ENCODE results near the gene PADI3. TPM values are rescaled to one million over a fixed set of nuclear protein-coding genes. Genes with fewer than 3 reads are reported as not detected.

PADI3 gene
- total and polyA plus RNA-seq, 2 of the 8 experiments (the other 6 are each of a cell fraction or from before 2014, with no cell fraction given) = 0.37 to 0.94 TPM

DNA sequence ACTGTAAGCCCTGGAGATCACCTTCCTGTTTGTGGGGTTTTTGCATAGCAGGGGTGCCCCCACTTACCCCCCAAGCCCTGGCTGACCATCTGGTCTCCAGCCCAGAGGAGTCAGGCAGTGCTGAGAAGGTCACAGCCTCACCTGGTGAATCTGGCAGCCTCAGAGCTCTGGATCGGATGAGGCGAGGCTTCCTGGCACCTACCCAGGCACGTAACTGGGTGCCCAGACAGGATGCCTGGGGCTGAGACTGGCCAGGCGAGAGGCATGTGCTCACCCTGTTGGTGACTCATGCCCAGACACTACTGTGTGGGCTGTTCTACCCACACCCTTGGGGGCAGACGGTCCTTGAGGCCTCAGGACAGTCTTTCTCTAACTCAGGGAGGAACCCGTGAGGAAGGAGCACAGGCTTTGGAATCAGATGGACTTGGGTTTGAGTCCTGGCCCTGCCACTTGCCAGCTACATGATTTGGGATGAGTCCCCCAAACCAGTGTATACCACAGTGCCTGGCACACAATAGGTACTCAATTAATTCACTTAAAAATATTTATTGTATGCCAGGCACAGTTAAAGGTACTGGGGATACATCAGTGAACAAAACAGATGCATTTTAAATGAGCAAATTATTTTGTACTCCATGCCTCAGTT is 15.1 kb upstream of the PADI3 start:
- no peak overlapping the region for H2AFZ ChIP-seq (ENCODE audit: low read length)
- no peak overlapping the region for H3K23ac ChIP-seq (ENCODE audit: insufficient read length)
- peak overlapping the region; percentile 72 for H4K91ac ChIP-seq (replicated peaks; ENCODE audit: insufficient read length, low read length)
- H3K4ac ChIP-seq (replicated peaks; ENCODE audit: insufficient read length, low read depth, low read length) = no peak overlapping the region
- no peak overlapping the region; the same call in 1 of the 2 replicates for H2BK5ac ChIP-seq (ENCODE audit: low read depth, low read length)
- no peak overlapping the region for H2BK15ac ChIP-seq (ENCODE audit: low read length)
- ChIA-PET CTCF (ENCODE audit: partially characterized antibody) (interaction anchor here (0.5 to 11.9 kb wide), 8 partner anchors 13 to 176 kb away, joined by 3 to 339 read pairs (median 4); partner anchors contain the start of genes PADI2 and PADI3), POLR2A (ENCODE audit: partially characterized antibody) (interaction anchor here (0.6 to 1.7 kb wide), 4 partner anchors 9 to 179 kb away, joined by 3 to 5 read pairs (median 4); no protein-coding TSS in a partner anchor)
- no peaks in the 10 kb centered on the region for H3K23me2 ChIP-seq (ENCODE audit: low read depth, low read length)
- H4K5ac ChIP-seq (ENCODE audit: insufficient read length, low read depth, low read length) = no peak overlapping the region
- H3K4me2 ChIP-seq (ENCODE audit: insufficient read depth in 1 of 2, low read depth in 2 of 2, low read length in 2 of 2) = no peak overlapping the region
- FAIRE-seq = no peak
- no peak overlapping the region for H3K56ac ChIP-seq (replicated peaks; ENCODE audit: insufficient read length, low read depth, low read length)
- no peaks in the 10 kb centered on the region for H3K36me3 ChIP-seq (ENCODE audit: control insufficient read depth in 2 of 4, insufficient read depth in 4 of 4, low read length in 3 of 4)
- 73% methylated on average over 6 of the region's 6 CpGs; no CpG with 5 or more reads in 1 of the 2 experiments for WGBS, 2 experiments (ENCODE audit: extremely low coverage in 1 of 2, insufficient coverage in 1 of 2, insufficient read length in 1 of 2, insufficient replicate concordance in 2 of 2, low coverage in 1 of 2, low lambda C conversion rate in 2 of 2, missing lambda C conversion rate in 1 of 2)
- H4K8ac ChIP-seq (ENCODE audit: extremely low read depth, insufficient read depth, low read length) = no peak overlapping the region; the same call in 1 of the 2 replicates
- no peak overlapping the region for H3K14ac ChIP-seq (ENCODE audit: insufficient read length)
- no peak overlapping the region for H2BK120ac ChIP-seq (replicated peaks; ENCODE audit: low read depth, low read length)
- no peak overlapping the region for H3K4me3 ChIP-seq (ENCODE audit: extremely low read depth in 1 of 4, insufficient read depth in 2 of 4, low read depth in 3 of 4, low read length in 4 of 4)
- H4K20me1 ChIP-seq (replicated peaks in 1 of 2; ENCODE audit: control insufficient read depth in 1 of 2, insufficient read depth in 2 of 2, low read length in 2 of 2) = no peaks in the 10 kb centered on the region
- H3K27ac ChIP-seq (ENCODE audit: low read depth, low read length) = no peak overlapping the region
- DNase-seq (ENCODE audit: low read depth in 1 of 2, low spot score in 2 of 2) = no peak
- no peaks in the 10 kb centered on the region for H3K9me3 ChIP-seq (ENCODE audit: insufficient read depth in 2 of 2, low read depth in 1 of 2, low read length in 1 of 2)
- no peaks in the 10 kb centered on the region for H3K79me2 ChIP-seq (ENCODE audit: control insufficient read depth in 1 of 2, insufficient read depth in 2 of 2, low read length in 2 of 2)
- no peak overlapping the region for H3K18ac ChIP-seq (ENCODE audit: extremely low read depth, low read length)
- peak overlapping the region; percentile 48; the same call in 1 of the 2 replicates for H2BK20ac ChIP-seq (ENCODE audit: low read length)
- H2BK12ac ChIP-seq (ENCODE audit: low read depth, low read length) = peak overlapping the region; percentile 12; the same call in 1 of the 2 replicates
- H2AK5ac ChIP-seq (ENCODE audit: low read depth, low read length) = no peak overlapping the region
- H3K9ac ChIP-seq (replicated peaks in 1 of 4; ENCODE audit: extremely low read depth in 1 of 4, low read depth in 3 of 4, low read length in 3 of 4) = no peak overlapping the region
- no peaks in the 10 kb centered on the region; a peak in 1 of 7 replicates for H3K4me1 ChIP-seq (replicated peaks in 1 of 4; ENCODE audit: control insufficient read depth in 3 of 4, insufficient read depth in 4 of 4, low read length in 3 of 4)
- H3K27me3 ChIP-seq (replicated peaks in 1 of 4; ENCODE audit: control insufficient read depth in 3 of 4, extremely low read depth in 1 of 4, insufficient read depth in 3 of 4, low read length in 3 of 4) = no peaks in the 10 kb centered on the region; a peak in 1 of 7 replicates
- H3K79me1 ChIP-seq (ENCODE audit: low read depth, low read length) = no peaks in the 10 kb centered on the region
- TF ChIP-seq EP300 (IDR thresholded peaks at IDR 0.05; ENCODE audit: borderline replicate concordance in 1 of 2, low read depth in 2 of 2, low read length in 2 of 2) (no peak), GABPA (IDR thresholded peaks at IDR 0.05; ENCODE audit: borderline replicate concordance, insufficient read depth, low read length) (no peak), SP2 (IDR thresholded peaks at IDR 0.05; ENCODE audit: low read length) (no peak), TBP (IDR thresholded peaks at IDR 0.05; ENCODE audit: low read depth, low read length) (no peak), ZNF274 (IDR thresholded peaks at IDR 0.05; ENCODE audit: borderline replicate concordance, extremely low read depth, low read length) (no peak), EZH2 (IDR thresholded peaks at IDR 0.05; ENCODE audit: low read depth, low read length, severe bottlenecking) (no peak), HDAC2 (IDR thresholded peaks at IDR 0.05; ENCODE audit: borderline replicate concordance in 1 of 2, low read depth in 2 of 2, low read length in 2 of 2) (no peak), KDM5A (IDR thresholded peaks at IDR 0.05; ENCODE audit: low read length) (no peak), ASH2L (IDR thresholded peaks at IDR 0.05; ENCODE audit: low read length) (no peak), RAD21 (IDR thresholded peaks at IDR 0.05 in 1 of 2, conservative IDR thresholded peaks at IDR 0.05 in 1 of 2; ENCODE audit: low read depth in 2 of 2, low read length in 2 of 2) (no peak), SIX5 (IDR thresholded peaks at IDR 0.05; ENCODE audit: low read depth, low read length) (no peak)
- TF ChIP-seq, protein P1, sequence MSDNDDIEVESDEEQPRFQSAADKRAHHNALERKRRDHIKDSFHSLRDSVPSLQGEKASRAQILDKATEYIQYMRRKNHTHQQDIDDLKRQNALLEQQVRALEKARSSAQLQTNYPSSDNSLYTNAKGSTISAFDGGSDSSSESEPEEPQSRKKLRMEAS (IDR thresholded peaks at IDR 0.05) = no peak

All from H1 (cell line).